ENCODE results near the gene CDH13. TPM values are rescaled to one million over a fixed set of nuclear protein-coding genes. Genes with fewer than 3 reads are reported as not detected.

The CDH13 gene
- total RNA-seq, 4 donors from 2014 or later, result 6.4 to 19.7 (median 11.7) TPM

DNA sequence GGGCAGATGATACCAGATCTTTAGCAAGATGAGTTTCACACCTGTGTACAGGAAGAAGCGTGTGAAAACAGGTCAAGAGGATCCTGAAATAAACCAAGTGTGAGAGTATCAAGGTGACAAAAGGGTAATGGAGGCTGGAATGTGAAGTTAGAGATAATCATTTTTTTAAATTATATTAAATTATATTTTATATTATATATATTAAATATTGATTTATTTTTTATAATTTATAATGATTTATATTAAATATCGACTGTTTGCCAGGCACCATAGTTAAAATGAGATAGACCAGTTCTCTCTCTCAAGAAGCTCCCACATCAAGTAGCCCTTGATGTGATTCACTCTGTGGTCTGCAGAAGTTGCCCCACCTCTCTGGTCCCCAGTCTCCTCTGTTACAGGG lies 820.8 kb downstream of the CDH13 start:
- TF ChIP-seq, protein P1, sequence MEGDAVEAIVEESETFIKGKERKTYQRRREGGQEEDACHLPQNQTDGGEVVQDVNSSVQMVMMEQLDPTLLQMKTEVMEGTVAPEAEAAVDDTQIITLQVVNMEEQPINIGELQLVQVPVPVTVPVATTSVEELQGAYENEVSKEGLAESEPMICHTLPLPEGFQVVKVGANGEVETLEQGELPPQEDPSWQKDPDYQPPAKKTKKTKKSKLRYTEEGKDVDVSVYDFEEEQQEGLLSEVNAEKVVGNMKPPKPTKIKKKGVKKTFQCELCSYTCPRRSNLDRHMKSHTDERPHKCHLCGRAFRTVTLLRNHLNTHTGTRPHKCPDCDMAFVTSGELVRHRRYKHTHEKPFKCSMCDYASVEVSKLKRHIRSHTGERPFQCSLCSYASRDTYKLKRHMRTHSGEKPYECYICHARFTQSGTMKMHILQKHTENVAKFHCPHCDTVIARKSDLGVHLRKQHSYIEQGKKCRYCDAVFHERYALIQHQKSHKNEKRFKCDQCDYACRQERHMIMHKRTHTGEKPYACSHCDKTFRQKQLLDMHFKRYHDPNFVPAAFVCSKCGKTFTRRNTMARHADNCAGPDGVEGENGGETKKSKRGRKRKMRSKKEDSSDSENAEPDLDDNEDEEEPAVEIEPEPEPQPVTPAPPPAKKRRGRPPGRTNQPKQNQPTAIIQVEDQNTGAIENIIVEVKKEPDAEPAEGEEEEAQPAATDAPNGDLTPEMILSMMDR (IDR thresholded peaks at IDR 0.05; ENCODE audit: low read depth), result no peak

DNA sequence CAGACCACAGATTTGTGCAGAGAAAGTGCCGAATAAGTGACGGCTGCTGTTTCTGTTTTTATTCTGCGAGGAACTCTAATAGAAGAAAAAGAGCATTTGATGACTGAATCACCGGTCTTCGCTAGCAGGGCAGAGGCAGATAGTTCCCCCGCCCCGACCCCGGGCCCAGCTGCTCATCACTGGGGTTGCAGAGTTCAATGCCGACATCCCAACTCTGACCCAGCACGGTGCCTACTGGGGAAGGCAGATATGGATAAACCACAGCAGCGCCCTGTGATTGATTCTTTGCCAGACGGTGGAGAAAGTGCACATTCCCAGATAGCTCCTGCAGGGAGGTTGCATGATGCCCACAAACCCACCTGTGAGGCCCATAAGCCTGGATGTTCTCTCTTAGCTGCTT lies 823.1 kb downstream of the CDH13 start:
- TF ChIP-seq, protein P1 (IDR thresholded peaks at IDR 0.05; ENCODE audit: low read depth), result no peak

DNA sequence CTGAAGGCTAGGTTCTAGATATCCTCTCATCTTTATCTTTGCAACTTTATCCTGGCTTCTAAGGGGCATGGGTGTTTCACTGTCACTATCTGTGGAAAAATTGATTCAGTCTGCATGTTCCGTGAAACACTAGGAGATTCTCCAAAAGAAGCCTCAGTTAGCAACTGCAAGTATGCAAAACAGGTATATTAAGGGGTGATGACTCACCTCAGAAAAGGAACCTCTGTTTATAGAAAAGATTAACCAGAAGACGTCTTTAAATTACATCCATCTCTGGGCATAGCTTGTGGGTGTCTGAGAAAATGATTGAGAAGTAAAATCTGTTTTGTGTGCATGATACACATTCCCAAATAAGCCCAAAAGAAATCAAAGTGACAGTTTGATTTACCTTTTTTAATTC lies 827.2 kb downstream of the CDH13 start:
- TF ChIP-seq, protein P1 (IDR thresholded peaks at IDR 0.05; ENCODE audit: low read depth), result no peak

DNA sequence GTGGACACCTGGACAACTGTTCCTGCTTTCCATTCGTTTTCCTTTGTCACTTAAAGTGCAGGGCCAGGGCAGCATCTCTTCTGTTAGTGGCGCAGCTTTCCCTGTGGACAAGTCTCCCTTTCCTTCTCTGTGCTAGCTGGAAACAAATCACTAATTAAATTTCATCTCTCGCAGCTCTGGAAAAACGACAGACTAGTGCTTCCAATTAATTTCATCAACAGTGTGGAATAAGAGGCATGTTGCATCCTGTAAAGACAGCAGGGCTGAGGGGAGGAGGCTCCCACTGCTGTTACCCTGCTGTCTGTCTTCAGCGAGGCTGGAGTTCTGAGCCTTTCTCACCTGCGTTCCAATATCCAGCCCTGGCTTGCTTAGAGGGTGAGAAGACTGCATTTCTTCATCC lies 828.9 kb downstream of the CDH13 start:
- TF ChIP-seq, protein P1 (IDR thresholded peaks at IDR 0.05; ENCODE audit: low read depth), result no peak

DNA sequence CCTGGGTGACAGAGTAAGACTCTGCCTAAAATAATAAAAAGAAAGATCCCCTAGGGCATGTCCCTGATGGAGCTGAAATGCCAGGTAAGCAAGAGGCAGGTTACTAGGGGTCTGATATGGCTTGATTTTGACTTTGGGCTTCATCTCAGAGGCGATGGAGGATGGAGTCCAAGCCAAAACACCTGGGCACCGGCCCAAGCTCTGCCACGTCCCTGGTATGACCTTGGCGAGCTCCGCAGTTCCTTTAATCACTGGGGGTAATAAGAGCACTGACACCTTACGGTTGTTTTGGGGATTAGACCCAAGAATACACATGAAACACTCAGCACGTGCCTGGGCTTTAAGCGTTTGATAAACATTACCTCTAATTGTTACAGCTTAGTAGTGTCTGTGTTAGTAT lies 830.2 kb downstream of the CDH13 start:
- TF ChIP-seq, protein P1 (IDR thresholded peaks at IDR 0.05; ENCODE audit: low read depth), result no peak

DNA sequence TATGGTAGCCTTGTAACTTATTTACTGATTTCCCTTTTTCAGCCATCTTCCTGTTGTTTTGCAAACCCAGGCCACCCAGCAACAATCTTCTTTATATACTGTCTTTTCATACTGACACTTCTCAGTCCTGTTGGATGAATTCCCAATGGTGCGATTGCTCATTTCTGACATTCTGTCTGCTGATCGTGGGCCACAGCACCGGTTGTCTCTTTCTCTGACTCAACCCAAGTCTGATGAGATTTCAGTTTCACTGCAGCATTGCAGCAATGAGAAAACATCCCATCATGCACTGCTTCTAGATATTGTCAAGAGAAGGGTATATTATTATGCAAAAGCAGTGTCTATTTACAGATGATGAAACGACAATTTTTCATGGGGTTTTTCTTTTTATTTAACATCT lies 831.8 kb downstream of the CDH13 start:
- TF ChIP-seq, protein P1 (IDR thresholded peaks at IDR 0.05; ENCODE audit: low read depth), result no peak

DNA sequence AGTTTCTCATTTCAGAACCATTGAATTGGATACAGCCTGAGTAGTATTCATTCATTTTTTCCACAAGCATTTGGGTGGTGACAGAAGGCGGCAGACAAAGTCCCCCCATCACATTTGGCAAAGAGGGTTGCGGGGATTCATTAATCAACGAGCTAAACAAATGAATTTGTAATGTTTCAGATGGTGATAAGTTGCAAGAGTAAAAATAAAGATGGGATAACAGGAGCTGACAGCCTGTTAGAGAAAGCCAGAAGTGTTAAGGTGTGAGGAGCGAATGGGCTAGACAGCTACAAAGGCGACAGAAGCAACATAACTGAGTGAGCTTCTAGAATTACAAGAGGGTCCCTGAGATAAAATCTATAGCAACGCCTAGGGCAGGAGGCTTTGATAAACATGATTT lies 838.2 kb downstream of the CDH13 start:
- TF ChIP-seq, protein P1 (IDR thresholded peaks at IDR 0.05; ENCODE audit: low read depth), result no peak
